Esophagus squamous epithelium (tissue), 4 donors: ENCODE measurements around the gene MORC4.

ENCODE experiments used
- POLR2A ChIP-seq, 4 donors: fragments of 450-650 bp; IDR thresholded peaks; one replicate each; pipeline ENCODE4 v1.6.1; 2017; ENCODE audit warnings: antibody characterized with exemption in 4 of 4, mild to moderate bottlenecking in 4 of 4, moderate library complexity in 3 of 4
- TF ChIP-seq, protein P1 (sequence below), 6 experiments: fragments of 450-650 bp in 4 of 6; fragments of 200-600 bp in 2 of 6; sonication (generic) in 2 of 6; IDR thresholded peaks; one replicate each; pipeline ENCODE4 v1.5.1; 2016 to 2019; ENCODE audit warnings: antibody characterized with exemption in 6 of 6, mild to moderate bottlenecking in 4 of 6, moderate library complexity in 4 of 6

DNA sequence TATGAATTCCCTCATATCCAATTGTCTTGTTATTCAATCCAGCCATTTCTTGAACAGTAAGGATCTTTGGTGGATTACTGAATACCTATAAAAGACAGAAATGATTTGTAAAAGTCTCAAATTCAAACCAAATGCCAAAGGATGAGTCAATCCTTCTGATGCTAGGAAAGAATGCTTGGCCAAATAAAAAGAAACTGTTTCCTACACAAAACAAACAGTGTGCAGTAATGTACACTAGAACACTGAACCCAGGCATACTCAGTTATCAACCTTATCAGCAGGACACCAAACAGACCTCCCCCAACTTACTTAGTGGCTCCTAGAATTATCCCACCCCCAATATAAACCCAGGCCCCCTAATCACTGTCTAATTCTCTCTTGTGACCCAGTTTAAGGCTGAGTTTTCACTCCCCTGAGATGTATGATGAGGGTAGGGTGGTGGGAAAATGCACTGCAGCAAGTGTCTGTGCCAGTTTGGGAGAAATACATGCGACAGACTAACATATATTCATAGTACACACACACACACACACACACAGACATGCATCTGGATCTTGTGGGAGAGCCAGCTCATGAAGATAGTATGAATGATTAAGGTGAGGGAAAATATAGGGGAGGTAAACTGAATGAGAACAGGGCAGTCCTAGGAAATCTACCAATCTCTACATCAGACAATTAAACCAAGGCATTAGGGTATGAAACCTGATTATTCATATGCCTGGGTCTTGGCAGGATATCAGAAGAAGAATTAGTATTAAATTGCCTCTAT is 44.8 kb downstream of the MORC4 start:
- TF ChIP-seq, protein P1, sequence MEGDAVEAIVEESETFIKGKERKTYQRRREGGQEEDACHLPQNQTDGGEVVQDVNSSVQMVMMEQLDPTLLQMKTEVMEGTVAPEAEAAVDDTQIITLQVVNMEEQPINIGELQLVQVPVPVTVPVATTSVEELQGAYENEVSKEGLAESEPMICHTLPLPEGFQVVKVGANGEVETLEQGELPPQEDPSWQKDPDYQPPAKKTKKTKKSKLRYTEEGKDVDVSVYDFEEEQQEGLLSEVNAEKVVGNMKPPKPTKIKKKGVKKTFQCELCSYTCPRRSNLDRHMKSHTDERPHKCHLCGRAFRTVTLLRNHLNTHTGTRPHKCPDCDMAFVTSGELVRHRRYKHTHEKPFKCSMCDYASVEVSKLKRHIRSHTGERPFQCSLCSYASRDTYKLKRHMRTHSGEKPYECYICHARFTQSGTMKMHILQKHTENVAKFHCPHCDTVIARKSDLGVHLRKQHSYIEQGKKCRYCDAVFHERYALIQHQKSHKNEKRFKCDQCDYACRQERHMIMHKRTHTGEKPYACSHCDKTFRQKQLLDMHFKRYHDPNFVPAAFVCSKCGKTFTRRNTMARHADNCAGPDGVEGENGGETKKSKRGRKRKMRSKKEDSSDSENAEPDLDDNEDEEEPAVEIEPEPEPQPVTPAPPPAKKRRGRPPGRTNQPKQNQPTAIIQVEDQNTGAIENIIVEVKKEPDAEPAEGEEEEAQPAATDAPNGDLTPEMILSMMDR (IDR thresholded peaks at IDR 0.05) = no peak
- no peak for TF ChIP-seq POLR2A (IDR thresholded peaks at IDR 0.05)
